ENCODE data around the gene SRM.
A peak's percentile ranks its signal among the peaks of the same experiment; 100 is the strongest.

Gene SRM

DNA sequence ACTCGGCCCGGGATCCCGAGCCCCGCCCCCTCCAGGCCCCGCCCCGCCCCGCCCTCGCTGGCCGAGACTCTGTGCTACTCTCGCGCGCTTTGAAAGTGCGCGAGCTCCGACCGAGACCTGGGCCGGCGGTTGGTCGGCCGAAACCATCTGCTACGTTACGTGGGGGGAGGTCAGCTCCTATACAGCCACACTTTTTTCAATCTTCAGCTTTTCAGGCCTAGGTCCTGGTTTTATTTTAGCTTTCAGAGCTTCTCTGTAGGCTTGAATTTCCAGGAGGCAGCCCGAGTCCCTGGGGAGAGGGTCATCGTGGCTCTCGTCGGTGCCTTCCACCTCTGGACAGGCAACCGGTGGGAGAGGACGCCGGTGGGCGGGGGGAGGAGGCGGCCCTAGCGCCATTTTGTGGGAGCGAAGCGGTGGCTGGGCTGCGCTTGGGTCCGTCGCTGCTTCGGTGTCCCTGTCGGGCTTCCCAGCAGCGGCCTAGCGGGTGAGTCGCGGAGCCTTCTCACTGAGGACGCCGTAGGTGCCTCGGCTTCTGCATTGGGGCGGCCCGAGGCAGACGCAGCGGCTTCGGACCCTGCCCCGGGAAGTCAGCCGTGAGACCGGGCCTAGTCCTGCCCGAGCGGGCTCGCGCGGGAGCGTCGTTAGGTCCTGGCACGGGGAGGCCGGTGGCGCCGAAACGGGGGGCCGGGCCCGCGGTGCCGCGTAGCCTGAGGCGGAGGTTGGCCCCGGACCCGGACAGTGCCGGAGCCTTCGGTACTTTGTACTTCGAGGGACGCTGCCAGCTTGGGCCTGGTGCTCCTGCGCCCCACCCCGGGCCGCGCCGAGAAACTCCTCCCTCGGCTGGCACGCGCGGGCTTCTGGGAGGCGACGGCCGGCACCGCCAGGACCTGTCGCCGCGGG is 47.3 kb downstream of the SRM start, which contains the start of gene TARDBP:
Gene TARDBP (plus strand): TSS at position 395 of the 900 bp plus-strand sequence. CDS start 1,074 bp downstream, outside the sequence.
- DNase-seq = peak; percentile 92
